Measurements from ENCODE around the gene CSH1. TPM values are rescaled to one million over a fixed set of nuclear protein-coding genes. Genes with fewer than 3 reads are reported as not detected.
"Not testable (repeated sequence)": the region's sequence is repeated elsewhere in the genome, so short reads cannot be mapped to it uniquely, and the experiment has no call there.

Gene CSH1
- total RNA-seq, 2 experiments from 2014 or later: not detected

GRCh38 chr17:63880706-63881105 lies 15.7 kb downstream of the CSH1 start:
- POLR2A ChIA-PET: no interaction called here
- H3K9me3 ChIP-seq (ENCODE audit: control insufficient read depth in 1 of 2, insufficient read depth in 1 of 2, low read length in 2 of 2): no peaks in the 10 kb centered on the region
- no peak overlapping the region for H3K4me3 ChIP-seq (ENCODE audit: low read length)
- DNase-seq: no peak
- Mint-ChIP-seq H3K4me1 (ENCODE audit: low read depth) (no peaks in the 10 kb centered on the region), H3K27me3 (no peaks in the 10 kb centered on the region), H3K4me3 (no peak overlapping the region), H3K27ac (no peak overlapping the region), H3K36me3 (ENCODE audit: low read depth) (no peaks in the 10 kb centered on the region), H3K9me3 (no peaks in the 10 kb centered on the region)
- no peak for ATAC-seq (ENCODE audit: poor library complexity)
- H3K27ac ChIP-seq (ENCODE audit: low read depth in 1 of 2, low read length in 2 of 2): no peak overlapping the region
- peaks cover 3% of the 10 kb centered on the region for H3K4me1 ChIP-seq (ENCODE audit: insufficient read depth, low read length)
- H3K36me3 ChIP-seq (ENCODE audit: insufficient read depth, low read length): no peaks in the 10 kb centered on the region
- no peaks in the 10 kb centered on the region for H3K27me3 ChIP-seq (ENCODE audit: control insufficient read depth in 1 of 2, insufficient read depth in 2 of 2, low read length in 2 of 2)
- intact Hi-C loops (cut with DNase I, micrococcal nuclease): no loop called here
- no peak for TF ChIP-seq CTCF (IDR thresholded peaks at IDR 0.05)
- CTCF ChIA-PET: no interaction called here

- H3K9me3 ChIP-seq (ENCODE audit: control insufficient read depth in 1 of 2, insufficient read depth in 1 of 2, low read length in 2 of 2); H3K4me1 ChIP-seq (ENCODE audit: insufficient read depth, low read length); intact Hi-C loops (cut with DNase I, micrococcal nuclease); H3K9me3 Mint-ChIP-seq; DNase-seq; H3K27me3 Mint-ChIP-seq; ATAC-seq (ENCODE audit: poor library complexity); H3K4me1 Mint-ChIP-seq (ENCODE audit: low read depth); H3K36me3 Mint-ChIP-seq (ENCODE audit: low read depth); POLR2A ChIA-PET; H3K27ac Mint-ChIP-seq; H3K27me3 ChIP-seq (ENCODE audit: control insufficient read depth in 1 of 2, insufficient read depth in 2 of 2, low read length in 2 of 2); H3K27ac ChIP-seq (ENCODE audit: low read depth in 1 of 2, low read length in 2 of 2); CTCF ChIA-PET; H3K4me3 ChIP-seq (ENCODE audit: low read length); H3K36me3 ChIP-seq (ENCODE audit: insufficient read depth, low read length); H3K4me3 Mint-ChIP-seq: not testable (repeated sequence)
Measured at GRCh38 chr17:63878413-63878812, 18.0 kb downstream of the CSH1 start.

GRCh38 chr17:63874693-63875092 lies 21.7 kb downstream of the CSH1 start:
- H3K36me3 Mint-ChIP-seq (ENCODE audit: low read depth); H3K4me3 Mint-ChIP-seq; ATAC-seq (ENCODE audit: poor library complexity); H3K9me3 ChIP-seq (ENCODE audit: control insufficient read depth in 1 of 2, insufficient read depth in 1 of 2, low read length in 2 of 2); H3K27ac ChIP-seq (ENCODE audit: low read depth in 1 of 2, low read length in 2 of 2); H3K9me3 Mint-ChIP-seq; H3K36me3 ChIP-seq (ENCODE audit: insufficient read depth, low read length); intact Hi-C loops (cut with DNase I, micrococcal nuclease); POLR2A ChIA-PET; H3K27me3 Mint-ChIP-seq; DNase-seq; H3K4me3 ChIP-seq (ENCODE audit: low read length); H3K27me3 ChIP-seq (ENCODE audit: control insufficient read depth in 1 of 2, insufficient read depth in 2 of 2, low read length in 2 of 2); H3K4me1 ChIP-seq (ENCODE audit: insufficient read depth, low read length); H3K27ac Mint-ChIP-seq; H3K4me1 Mint-ChIP-seq (ENCODE audit: low read depth); CTCF ChIA-PET: not testable (repeated sequence)

GRCh38 chr17:63874061-63874626 lies 22.2 kb downstream of the CSH1 start:
- H3K4me1 ChIP-seq (ENCODE audit: insufficient read depth, low read length); H3K27me3 ChIP-seq (ENCODE audit: control insufficient read depth in 1 of 2, insufficient read depth in 2 of 2, low read length in 2 of 2); H3K4me3 Mint-ChIP-seq; POLR2A ChIA-PET; H3K36me3 ChIP-seq (ENCODE audit: insufficient read depth, low read length); H3K4me3 ChIP-seq (ENCODE audit: low read length); CTCF ChIA-PET; H3K9me3 Mint-ChIP-seq; ATAC-seq (ENCODE audit: poor library complexity); H3K27ac Mint-ChIP-seq; DNase-seq; intact Hi-C loops (cut with DNase I, micrococcal nuclease); H3K36me3 Mint-ChIP-seq (ENCODE audit: low read depth); H3K4me1 Mint-ChIP-seq (ENCODE audit: low read depth); H3K27ac ChIP-seq (ENCODE audit: low read depth in 1 of 2, low read length in 2 of 2); H3K27me3 Mint-ChIP-seq; H3K9me3 ChIP-seq (ENCODE audit: control insufficient read depth in 1 of 2, insufficient read depth in 1 of 2, low read length in 2 of 2): not testable (repeated sequence)

- H3K4me1 ChIP-seq (ENCODE audit: insufficient read depth, low read length); H3K4me1 Mint-ChIP-seq (ENCODE audit: low read depth); H3K9me3 Mint-ChIP-seq; intact Hi-C loops (cut with DNase I, micrococcal nuclease); ATAC-seq (ENCODE audit: poor library complexity); H3K27me3 ChIP-seq (ENCODE audit: control insufficient read depth in 1 of 2, insufficient read depth in 2 of 2, low read length in 2 of 2); H3K36me3 ChIP-seq (ENCODE audit: insufficient read depth, low read length); POLR2A ChIA-PET; CTCF ChIA-PET; H3K4me3 Mint-ChIP-seq; H3K4me3 ChIP-seq (ENCODE audit: low read length); DNase-seq; H3K27me3 Mint-ChIP-seq; H3K9me3 ChIP-seq (ENCODE audit: control insufficient read depth in 1 of 2, insufficient read depth in 1 of 2, low read length in 2 of 2); H3K27ac Mint-ChIP-seq; H3K36me3 Mint-ChIP-seq (ENCODE audit: low read depth); H3K27ac ChIP-seq (ENCODE audit: low read depth in 1 of 2, low read length in 2 of 2): not testable (repeated sequence)
Measured at GRCh38 chr17:63873577-63873976, 22.8 kb downstream of the CSH1 start, which contains the start of gene CSH2. CSH2 (minus strand) TSS chr17:63873677; CDS start chr17:63873614, 63 bp downstream.

- H3K36me3 ChIP-seq (ENCODE audit: insufficient read depth, low read length); H3K9me3 ChIP-seq (ENCODE audit: control insufficient read depth in 1 of 2, insufficient read depth in 1 of 2, low read length in 2 of 2); H3K4me1 ChIP-seq (ENCODE audit: insufficient read depth, low read length); H3K27ac ChIP-seq (ENCODE audit: low read depth in 1 of 2, low read length in 2 of 2); ATAC-seq (ENCODE audit: poor library complexity); H3K4me1 Mint-ChIP-seq (ENCODE audit: low read depth); CTCF ChIA-PET; DNase-seq; intact Hi-C loops (cut with DNase I, micrococcal nuclease); H3K27me3 ChIP-seq (ENCODE audit: control insufficient read depth in 1 of 2, insufficient read depth in 2 of 2, low read length in 2 of 2); H3K4me3 ChIP-seq (ENCODE audit: low read length); H3K27me3 Mint-ChIP-seq; H3K4me3 Mint-ChIP-seq; H3K36me3 Mint-ChIP-seq (ENCODE audit: low read depth); H3K9me3 Mint-ChIP-seq; POLR2A ChIA-PET; H3K27ac Mint-ChIP-seq: not testable (repeated sequence)
Measured at GRCh38 chr17:63871646-63872365, 24.6 kb downstream of the CSH1 start.

Measured in CD4-positive, alpha-beta T cell (primary cell).